HG03457 (cell line): ENCODE data around the gene MAP4K4.
"Not testable (repeated sequence)": the region's sequence is repeated elsewhere in the genome, so short reads cannot be mapped to it uniquely, and the experiment has no call there.

Experiments used
- ATAC-seq: cut with Tn5 transposase; IDR thresholded peaks from one replicate; pipeline ENCODE4 v1.9.1; 2021; ENCODE audit warnings: moderate number of reproducible peaks; ENCODE audit not compliant: unreplicated experiment

MAP4K4 gene

GRCh38 chr2:101766337-101766736, 68.8 kb downstream of the MAP4K4 start:
- no peak for ATAC-seq

- no peak for ATAC-seq
Measured at GRCh38 chr2:101766871-101767739, 69.6 kb downstream of the MAP4K4 start.

DNA sequence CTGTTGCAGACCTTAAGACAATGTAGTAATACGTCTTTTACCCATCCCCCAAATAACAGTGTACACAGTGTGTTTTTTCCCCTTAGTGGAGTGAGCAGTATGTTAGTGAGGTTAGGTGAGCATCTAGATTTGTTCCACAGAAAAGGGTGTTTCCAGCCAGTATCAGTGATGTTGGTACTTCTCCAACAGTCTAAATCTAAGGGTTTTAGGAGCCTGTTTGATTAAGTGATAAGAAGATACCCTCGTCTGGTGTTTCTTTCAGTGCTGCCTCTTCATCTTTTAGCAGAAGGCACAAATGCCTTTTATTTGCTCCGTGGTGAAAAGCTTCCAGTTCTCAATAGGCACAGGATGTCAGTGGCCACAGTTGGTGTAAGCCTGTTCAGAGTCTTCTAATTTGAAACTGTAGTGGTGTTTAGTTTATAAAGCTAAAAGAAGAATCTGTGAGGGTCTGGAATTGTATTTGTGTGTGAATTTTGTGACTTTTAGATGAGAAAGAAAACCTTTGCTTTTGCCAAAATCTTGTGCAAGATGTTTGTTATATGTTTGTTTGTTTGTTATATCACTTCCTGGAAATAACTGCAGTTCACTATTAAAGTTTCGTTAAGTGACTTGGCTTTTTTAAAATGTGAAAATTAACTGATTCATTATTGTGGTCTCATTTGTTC, 71.2 kb downstream of the MAP4K4 start:
- no peak for ATAC-seq

DNA sequence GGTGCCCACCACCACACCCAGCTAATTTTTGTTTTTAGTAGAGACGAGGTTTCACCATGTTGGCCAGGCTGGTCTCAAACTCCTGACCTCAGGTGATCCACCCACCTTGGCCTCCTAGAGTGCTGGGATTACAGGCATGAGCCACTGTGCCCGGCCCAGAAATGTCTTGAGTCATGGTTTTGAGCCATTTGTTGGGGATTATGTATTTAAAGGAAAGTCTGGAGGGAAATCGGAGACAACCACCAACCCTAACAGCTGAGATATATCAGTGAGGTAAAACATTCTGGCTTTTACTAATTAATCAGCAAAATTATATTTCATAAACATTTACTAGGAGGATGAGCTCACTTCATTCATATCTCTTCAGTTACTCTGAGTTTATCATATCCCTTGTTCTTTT, 72.2 kb downstream of the MAP4K4 start:
- not testable (repeated sequence) for ATAC-seq

DNA sequence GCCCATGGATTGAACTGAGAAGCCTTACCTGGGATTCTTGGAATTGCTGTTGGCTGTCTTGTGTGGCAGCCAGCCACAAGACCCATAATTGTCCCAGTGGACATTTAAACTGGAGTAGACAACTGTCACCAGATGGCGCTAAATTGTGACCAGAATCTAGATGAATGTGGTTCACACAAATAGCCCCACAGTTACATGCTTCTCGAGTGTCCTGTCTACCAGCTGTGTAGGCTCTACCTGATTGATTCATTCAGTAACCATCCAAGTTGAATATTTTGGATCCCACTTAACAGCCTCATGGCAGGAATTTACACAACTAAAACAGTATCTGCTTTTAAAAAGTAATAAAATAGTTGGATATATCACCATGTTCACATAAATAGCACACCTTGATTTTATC, 73.2 kb downstream of the MAP4K4 start:
- no peak for ATAC-seq

DNA sequence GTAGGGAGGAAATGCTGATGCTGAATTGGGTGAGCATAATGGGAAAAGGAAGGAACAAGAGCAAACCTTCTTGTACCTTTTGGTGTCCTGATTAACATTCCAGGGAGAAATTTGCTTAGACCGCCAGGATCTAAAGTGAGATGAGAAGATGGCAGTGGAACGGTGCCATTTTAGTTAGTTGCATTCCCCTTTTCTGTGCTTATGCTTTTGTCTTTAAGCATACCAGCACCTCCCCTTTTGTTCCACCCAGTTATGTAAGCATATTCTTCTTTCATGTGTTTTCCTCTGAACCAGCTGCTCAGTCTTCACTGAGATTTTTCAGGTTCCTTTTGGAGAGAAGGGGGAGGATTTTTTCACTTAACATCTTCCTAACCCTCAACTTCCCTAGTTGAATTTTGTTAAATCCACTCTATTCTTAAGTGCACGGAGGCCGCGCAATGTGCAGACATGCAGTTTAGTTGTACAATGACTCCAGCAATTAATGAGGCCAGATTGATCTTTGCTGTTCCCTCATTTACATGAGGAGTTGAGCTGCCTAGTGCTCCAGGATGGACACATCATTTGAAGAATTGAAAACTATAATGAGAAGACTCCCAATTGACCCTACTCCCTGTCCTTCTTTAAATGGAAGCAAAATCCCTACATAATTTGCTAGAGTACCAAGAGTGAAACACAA, 73.9 kb downstream of the MAP4K4 start:
- ATAC-seq: no peak

- ATAC-seq: no peak
Measured at GRCh38 chr2:101771910-101772321, 74.4 kb downstream of the MAP4K4 start.

DNA sequence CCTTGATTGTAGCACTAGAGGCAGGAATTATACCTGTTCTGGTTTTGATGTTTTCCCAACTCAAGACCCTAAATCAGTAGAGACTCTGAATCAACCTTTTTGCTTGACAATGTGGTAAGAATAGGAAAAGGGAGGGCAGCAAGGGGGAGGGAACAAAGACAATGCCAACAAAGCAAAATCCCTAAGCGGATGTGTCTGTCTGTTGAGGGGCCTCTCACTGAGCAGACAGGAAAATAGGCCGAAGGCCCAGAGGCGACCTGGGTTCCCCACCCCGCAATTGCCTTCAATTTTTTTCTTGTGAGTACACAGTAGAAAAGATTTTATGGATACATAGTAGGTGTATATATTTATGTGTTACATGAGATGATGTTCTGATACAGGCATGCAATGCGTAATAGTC, 75.6 kb downstream of the MAP4K4 start:
- no peak for ATAC-seq

DNA sequence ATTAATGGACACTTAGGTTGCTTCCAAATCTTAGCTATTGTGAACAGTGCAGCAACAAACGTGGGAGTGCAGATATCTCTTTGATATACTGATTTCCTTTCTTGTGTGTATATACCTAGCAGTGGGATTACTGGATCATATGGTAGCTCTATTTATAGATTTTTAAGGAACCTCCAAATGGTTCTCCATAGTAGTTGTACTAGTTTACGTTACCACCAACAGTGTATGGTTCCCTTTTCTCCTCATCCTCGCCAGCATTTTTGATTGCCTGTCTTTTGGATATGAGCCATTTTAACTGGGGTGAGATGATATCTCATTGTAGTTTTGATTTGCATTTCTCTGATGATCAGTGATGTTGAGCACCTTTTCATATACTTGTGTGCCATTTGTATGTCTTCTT, 76.5 kb downstream of the MAP4K4 start:
- not testable (repeated sequence) for ATAC-seq

- no peak for ATAC-seq
Measured at GRCh38 chr2:101775092-101775491, 77.6 kb downstream of the MAP4K4 start.

GRCh38 chr2:101775636-101776035, 78.1 kb downstream of the MAP4K4 start:
- no peak for ATAC-seq

DNA sequence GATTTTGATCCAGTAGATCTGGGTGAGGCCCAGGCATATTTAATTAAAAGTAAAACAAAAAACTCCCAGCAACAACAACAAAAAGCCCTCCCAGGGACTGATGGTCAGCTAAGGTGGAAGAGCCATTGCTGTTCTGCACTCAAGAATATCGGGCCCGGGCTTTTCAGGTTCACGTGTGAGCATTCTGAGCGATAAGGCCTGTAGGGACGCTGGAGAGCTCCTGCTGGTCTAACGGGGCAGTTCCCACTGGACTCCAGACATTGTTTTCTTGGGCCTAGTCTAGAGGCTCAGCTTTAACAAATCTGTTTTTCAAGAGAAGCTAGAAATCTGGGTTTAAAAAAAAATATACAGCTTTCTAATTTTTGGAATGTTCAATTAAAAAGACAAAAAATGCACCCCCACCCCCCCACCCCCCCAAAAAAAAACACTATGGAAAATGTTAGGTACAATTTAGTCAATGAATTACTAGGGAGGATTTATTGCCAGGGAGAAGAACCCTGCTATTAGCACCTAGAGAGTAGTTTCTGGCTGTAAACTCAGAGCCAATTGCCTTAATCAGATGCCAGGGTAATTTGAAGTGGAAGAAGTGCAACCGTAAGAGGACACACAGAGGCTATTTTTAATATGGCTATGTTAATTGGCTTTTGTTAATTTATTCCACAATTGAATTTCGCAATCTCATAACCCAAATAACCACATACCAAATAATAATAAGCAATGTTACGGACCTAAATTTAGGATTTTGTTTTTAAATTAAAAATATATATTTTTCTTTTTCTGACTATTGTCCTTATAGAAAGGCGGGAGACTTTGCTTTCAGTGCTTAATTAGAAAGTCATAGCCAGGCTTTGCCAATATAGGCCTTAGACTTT, 78.9 kb downstream of the MAP4K4 start:
- ATAC-seq: no peak

- no peak for ATAC-seq
Measured at GRCh38 chr2:101777337-101777736, 79.8 kb downstream of the MAP4K4 start.

DNA sequence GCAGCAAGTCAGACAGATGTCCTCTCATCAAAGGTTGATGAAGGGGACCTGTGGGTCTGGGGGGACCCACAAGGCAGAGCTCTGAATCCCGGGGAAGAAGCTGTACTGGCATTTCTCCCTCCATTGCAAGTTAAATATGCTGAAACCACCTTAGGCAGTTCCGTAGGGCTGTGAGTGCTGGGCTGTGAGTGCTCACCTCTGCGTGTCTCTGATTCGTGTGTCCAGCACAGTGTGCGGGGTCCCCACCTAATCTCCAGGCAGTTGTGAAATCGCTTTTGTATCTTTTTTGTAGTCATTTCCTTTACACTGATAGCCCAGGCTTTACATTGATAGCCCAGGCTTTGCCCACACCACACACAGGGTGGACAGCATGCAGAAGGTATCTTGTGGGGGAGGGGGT, 80.6 kb downstream of the MAP4K4 start:
- ATAC-seq: no peak

DNA sequence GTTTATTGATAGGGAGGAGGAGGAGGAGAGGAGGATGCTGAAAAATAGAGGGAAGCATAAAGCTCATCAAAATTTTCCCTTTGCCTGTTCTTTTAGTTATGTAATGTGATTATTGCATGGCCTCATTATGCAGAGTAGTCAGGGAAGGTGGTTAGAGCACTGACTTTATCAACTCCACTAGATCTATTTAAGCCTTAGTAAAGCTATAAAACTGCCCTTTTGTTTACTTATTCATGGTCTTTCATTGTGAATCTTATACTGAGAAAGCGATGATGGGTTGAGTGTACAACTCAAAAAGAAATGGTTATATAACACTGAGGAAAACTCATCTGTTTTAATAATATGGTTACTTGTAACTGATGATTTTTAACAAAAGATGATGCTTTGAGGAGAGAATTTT, 81.7 kb downstream of the MAP4K4 start:
- no peak for ATAC-seq

GRCh38 chr2:101779656-101780055, 82.1 kb downstream of the MAP4K4 start:
- ATAC-seq: no peak

DNA sequence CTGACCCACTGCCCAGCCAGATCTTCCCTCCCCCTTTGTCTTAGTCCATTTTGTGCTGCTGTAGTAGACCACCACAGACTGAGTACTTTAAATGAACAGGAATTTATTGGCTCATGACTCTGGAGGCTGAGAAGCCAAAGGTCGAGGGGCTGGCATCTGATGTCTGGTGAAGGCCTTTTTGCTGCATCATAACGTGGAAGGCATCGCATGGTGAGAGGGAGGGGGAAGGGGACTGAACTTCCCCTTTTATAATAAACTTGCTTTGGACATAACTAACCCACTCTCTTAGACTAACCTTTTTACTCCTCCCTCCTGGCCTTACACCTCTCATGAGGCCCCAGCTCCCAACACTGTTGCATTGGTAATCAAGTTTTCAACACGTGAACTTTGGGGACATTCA, 83.8 kb downstream of the MAP4K4 start:
- ATAC-seq: no peak

GRCh38 chr2:101781791-101782426, 84.4 kb downstream of the MAP4K4 start:
- ATAC-seq: no peak

DNA sequence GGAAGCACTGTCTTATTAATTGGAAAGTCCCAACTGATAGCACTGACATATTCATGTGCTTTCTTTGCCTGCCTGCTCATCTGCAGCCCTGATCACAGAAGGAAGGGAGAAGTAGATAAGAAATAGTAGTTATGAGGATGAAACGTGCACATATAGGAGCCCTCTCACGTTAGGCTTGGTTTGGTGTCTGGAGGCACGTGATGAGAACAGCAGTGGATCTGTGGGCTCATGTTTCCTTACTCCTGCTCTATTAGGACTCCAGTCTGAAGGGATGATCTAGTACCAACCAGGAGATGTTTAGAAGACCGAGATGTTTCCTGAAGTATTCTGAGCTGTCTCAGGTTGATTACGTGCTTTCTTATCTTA, 84.9 kb downstream of the MAP4K4 start:
- no peak for ATAC-seq

DNA sequence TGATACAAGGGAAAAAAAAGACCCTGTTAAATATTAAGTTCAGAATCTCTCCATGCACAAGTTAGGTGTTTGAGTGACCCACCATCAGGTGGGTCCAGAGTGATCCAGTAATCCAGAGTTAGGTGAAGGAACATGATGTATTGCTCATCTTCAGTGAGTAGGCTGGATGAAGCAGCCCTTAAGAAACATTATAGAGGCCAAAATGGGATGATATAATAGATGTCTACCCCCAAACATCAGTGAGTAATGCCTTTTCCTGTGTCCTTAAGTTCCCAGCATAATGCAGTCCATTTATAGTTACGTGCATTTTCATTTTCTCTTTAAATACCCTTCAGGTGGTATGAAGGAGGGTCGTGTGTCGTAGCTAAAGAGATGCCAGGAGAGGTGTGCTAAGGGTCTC, 89.6 kb downstream of the MAP4K4 start:
- ATAC-seq: no peak
